Measurements from ENCODE around the gene CTAG1A.
A peak's percentile ranks its signal among the peaks of the same experiment; 100 is the strongest.
"Not testable (repeated sequence)": the region's sequence is repeated elsewhere in the genome, so short reads cannot be mapped to it uniquely, and the experiment has no call there.

Gene CTAG1A

DNA sequence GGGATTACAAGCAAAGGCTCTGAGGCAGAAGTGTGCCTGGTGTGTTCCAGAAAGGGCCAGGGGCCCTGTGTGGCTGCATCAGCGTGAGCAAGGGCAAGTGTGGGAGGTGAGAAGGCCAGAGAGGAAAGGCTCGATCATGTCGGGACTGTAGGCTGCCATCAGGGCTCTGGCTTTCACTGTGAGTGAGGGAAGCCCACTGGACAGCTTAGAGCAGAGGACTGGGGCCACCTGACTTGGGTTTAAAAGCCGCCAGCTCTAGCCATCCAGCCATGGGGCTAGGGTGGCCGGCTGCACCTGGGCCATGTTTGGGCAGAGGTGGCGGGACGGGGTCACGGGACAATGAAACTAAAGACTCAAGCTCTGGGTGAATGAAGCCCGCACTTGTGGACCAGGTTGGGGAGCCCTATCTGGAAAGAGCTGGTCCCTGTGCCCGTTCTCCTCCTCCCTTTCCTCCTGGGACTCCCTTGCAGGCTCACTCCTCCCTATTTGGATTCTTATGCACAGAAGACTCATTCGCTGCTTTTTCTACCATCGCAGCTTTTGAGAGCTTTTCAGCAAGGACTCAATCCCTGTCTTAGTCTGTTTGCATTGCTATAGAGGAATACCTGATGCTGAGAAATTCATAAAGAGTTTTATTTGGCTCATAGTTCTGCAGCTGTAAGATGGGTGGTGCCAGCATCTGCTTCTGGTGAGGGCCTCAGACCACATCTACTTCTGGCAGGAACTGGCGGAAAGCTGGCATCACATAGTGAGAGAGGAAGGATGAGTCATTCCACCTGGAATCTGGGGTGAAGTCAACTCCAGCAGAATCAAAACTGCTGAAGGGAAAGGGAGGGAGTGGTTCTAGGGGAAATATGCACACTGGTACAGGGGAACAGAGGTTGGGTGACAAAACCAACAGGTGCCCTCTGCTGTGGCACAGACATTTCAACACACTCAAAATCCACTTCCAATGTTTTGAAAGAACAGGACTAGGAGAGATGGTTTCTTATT, 18.8 kb downstream of the CTAG1A start:
- DNase-seq (ENCODE audit: low read depth): peak; percentile 77
- TF ChIP-seq, protein P1, sequence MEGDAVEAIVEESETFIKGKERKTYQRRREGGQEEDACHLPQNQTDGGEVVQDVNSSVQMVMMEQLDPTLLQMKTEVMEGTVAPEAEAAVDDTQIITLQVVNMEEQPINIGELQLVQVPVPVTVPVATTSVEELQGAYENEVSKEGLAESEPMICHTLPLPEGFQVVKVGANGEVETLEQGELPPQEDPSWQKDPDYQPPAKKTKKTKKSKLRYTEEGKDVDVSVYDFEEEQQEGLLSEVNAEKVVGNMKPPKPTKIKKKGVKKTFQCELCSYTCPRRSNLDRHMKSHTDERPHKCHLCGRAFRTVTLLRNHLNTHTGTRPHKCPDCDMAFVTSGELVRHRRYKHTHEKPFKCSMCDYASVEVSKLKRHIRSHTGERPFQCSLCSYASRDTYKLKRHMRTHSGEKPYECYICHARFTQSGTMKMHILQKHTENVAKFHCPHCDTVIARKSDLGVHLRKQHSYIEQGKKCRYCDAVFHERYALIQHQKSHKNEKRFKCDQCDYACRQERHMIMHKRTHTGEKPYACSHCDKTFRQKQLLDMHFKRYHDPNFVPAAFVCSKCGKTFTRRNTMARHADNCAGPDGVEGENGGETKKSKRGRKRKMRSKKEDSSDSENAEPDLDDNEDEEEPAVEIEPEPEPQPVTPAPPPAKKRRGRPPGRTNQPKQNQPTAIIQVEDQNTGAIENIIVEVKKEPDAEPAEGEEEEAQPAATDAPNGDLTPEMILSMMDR (conservative IDR thresholded peaks at IDR 0.05; ENCODE audit: low read length): no peak
- H3K4me3 ChIP-seq (ENCODE audit: low read length): no peak overlapping the region

DNA sequence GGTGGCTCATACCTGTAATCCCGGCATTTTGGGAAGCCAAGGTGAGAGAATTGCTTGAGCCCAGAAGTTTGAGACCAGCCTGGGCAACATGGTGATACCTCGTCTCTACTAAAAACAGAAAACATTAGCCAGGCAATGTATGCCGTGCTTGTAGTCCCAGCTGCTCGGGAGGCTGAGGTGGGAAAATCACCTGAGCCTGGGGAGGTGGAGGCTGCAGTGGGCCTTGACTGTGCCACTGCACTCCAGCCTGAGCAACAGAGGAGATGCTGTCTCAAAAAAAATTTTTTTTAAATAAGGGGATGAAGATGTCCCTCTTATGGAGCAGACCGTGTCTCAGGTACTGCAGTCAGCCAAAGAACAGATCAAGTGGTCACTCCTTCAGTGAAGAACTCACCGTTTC, 20.6 kb downstream of the CTAG1A start:
- DNase-seq (ENCODE audit: low read depth): no peak
- TF ChIP-seq, protein P1 (conservative IDR thresholded peaks at IDR 0.05; ENCODE audit: low read length): no peak
- no peak overlapping the region for H3K4me3 ChIP-seq (ENCODE audit: low read length)

DNA sequence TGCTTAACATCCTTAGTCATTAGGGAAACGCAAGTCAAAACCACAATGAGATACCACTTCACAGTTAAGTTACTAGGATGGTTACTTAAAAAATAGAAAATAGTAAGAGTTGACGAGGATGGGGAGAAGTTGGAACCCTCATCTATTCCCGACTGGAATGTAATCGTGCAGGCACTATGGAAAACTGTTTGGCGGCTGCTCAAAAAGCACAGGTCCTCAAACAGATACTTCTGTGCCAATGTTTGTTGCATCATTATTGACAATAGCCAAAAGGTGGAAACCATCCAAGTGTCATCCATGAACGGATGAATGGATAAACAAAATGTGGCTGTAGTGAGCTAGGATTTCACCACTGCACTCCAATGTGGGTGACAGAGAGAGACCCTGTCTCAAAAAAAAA, 22.4 kb downstream of the CTAG1A start:
- H3K4me3 ChIP-seq (ENCODE audit: low read length): no peak overlapping the region
- DNase-seq (ENCODE audit: low read depth): no peak
- TF ChIP-seq, protein P1 (conservative IDR thresholded peaks at IDR 0.05; ENCODE audit: low read length): no peak

DNA sequence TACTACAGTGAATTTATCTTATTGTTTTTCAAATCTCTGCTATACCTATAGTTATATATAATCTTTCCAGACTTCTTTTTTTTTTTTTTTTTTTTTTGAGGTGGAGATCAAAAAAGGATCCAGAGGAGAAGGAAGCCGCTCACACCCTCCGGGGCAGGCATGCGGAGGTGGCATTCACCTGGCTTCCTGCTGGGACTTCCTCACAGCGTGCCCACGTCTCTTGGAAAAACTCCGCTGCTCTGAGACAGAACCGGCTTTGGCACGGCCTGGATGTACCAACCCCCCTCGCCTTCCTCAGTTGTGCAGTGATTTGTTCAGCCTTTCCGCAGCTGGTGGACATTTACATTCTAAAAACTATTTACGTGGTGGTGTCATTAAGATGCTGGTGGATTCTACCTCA, 23.0 kb downstream of the CTAG1A start:
- not testable (repeated sequence) for H3K4me3 ChIP-seq (ENCODE audit: low read length)

DNA sequence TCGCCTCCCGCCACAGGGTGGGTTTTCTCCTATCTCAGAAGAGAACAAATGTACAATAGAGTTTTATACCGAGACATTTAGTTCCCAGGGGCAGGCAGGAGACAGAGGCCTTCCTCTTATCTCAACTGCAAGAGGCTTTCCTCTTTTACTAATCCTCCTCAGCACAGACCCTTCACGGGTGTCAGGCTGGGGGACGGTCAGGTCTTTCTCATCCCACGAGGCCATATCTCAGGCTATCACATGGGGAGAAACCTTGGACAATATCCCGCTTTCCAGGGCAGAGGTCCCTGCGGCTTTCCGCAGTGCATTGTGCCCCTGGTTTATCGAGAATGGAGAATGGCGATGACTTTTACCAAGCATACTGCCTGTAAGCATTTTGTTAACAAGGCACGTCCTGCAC, 23.9 kb downstream of the CTAG1A start:
- not testable (repeated sequence) for DNase-seq (ENCODE audit: low read depth); H3K4me3 ChIP-seq (ENCODE audit: low read length)

More for the DNA sequence above, 23.0 kb downstream of the CTAG1A start:
- DNase-seq (ENCODE audit: low read depth): not testable (repeated sequence)

DNA sequence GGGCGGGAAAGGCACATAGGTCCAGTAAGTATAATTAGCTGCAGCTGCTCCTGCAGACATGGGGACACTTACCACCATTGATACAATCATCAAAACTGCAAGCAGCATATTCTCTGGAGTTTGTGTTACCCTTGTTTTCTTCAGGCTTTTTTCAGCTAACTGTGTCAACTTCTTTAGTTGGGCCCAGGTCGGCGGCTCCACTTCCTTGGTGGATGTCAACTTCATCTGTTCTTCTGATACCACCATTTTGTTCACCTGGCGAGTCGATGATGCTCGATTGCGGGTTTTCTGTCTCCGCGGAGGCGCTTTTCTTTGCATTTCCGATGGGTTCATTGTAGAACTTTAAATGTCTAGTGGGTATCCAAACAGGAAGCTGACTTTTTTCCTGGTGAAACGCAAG, 26.2 kb downstream of the CTAG1A start:
- H3K4me3 ChIP-seq (ENCODE audit: low read length); DNase-seq (ENCODE audit: low read depth): not testable (repeated sequence)

DNA sequence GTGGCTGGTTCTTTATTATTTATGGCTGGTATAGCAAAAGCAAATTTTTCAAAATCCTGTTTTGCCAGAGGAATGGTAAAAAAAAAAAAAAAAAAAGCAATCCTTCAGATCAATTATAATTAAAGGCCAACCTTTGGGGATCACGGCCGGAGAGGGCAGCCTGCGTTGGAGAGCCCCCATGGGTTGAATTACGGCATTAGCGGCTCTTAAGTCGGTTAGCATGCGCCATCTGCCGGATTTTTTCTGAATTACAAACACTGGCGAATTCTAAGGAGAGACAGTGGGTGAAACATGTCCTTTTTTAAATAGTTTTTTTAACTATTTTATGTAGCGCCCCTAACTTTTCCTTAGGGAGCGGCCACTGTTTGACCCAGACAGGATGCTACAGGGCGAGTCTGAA, 28.7 kb downstream of the CTAG1A start:
- not testable (repeated sequence) for DNase-seq (ENCODE audit: low read depth); H3K4me3 ChIP-seq (ENCODE audit: low read length)

DNA sequence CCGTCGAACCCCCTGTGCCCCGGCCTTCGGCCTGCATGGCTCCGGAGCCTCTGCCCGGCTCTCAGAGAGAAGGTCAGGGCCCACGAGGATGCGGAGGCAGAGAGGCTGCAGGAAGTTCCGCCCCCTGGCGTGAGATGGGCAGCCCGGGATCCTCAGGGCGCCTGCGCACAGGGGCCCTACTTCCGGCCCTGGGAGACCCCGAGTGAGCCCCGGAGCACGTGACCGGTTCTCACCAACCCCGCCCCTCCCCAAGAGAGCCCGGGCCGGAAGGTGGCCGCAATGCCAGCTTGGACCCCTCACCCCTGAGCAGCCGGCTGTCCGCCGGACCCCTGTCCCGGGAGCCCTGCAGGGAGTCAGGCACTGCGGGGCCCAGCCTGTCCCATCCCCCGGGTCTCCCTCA, 34.2 kb downstream of the CTAG1A start, which contains the start of gene CTAG1B:
Gene CTAG1B (minus strand): TSS at position 101 of the 400 bp plus-strand sequence. CDS start 64 bp downstream, at position 37.
- H3K4me3 ChIP-seq (ENCODE audit: low read length); DNase-seq (ENCODE audit: low read depth): not testable (repeated sequence)

DNA sequence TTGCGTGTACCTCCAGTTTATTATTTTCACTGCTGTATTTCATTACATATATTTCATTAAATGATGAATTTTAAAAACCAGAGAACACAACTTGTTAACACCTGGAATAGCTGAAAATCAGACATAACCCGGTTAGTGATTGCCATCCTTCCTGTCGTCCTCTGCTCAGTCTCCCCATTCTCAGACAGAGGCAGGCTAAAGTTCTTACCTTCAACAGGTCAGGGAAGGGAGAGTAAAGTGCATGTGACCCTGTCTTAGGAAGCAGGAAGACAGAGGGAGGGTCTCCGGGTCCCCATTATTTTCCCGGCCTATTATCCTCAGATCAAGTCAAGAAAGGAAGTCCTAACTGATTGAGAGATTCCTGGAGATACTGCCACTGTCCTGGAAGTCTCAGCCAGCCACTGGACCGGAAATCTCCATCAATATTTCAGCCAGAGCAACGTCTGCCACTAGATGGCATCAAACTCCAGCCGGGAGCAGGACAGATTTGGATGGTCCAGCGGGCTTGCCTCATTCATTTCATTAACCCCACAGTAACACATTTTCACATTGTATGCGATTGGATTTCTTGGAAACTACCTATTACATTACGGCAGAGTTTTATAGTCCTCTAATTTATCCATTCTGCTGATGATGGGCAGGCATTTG, 36.0 kb downstream of the CTAG1A start:
- H3K4me3 ChIP-seq (ENCODE audit: low read length); DNase-seq (ENCODE audit: low read depth): not testable (repeated sequence)

DNA sequence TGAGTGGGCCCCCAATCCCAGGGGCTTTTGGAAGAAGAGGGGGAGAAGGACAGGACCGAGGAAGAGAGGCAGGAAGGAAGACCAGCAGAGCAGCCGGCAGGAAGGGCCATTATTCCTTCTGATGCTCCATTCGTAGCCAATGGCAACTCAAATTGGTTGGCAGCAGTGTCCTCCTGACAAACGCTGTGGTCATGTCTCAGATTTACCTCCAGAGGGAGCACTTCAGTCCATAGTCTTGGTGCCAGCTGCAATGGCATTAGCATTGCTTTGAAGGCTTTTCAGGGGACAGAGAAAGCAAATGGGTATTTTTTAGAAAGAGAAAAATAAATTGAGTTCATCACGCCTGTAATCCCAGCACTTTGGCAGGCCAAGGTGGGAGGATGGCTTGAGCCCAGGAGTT, 44.0 kb downstream of the CTAG1A start:
- not testable (repeated sequence) for H3K4me3 ChIP-seq (ENCODE audit: low read length); DNase-seq (ENCODE audit: low read depth)

DNA sequence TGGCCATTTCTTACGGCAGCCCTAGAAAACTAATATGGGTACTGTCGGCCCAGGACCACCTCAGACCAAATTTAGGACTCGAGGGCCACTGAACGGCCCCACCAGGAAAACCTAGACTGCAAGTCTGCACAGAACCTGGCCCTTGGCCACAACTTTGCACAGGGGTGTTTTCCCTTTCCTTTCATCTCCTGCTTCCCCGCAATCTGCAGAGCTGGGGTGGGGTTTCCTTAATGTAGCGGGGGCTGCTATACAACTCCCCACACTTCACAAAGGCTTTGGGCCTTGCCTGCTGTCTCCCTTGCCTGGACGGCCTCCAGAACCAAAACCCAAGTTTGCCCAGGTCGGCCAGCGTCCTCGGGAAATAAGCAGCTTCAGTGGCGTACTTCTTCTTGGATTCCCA, 46.0 kb downstream of the CTAG1A start:
- not testable (repeated sequence) for H3K4me3 ChIP-seq (ENCODE audit: low read length); DNase-seq (ENCODE audit: low read depth)

DNA sequence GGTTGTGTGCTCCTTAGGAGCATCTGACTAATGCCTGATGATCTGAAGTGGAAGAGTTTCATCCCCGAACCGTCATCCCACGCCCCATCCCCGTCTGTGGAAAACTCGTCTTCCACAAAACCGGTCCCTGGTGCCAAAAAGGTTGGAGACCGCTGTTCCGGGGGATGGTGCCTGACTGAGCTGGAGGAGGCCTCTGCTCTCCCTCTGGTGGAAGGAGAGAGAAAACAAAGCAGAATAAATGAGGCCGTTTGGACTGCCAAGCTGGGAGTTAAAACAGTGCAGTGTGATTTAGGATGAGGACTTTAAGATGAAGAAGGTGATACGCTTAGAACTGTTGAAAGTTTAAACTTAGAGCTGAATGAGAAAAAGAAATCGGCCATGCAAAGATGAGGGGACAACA, 48.7 kb downstream of the CTAG1A start:
- H3K4me3 ChIP-seq (ENCODE audit: low read length); DNase-seq (ENCODE audit: low read depth): not testable (repeated sequence)
